GM12892 (cell line): Measurements from ENCODE around the gene PTK7.

Experiments used
- POLR2A ChIP-seq: IDR thresholded peaks from 2 replicates; pipeline ENCODE4 v1.6.1; 2011; ENCODE audit warnings: low read depth, low read length, control low read depth
- POLR2AphosphoS5 ChIP-seq: IDR thresholded peaks from 2 replicates; pipeline ENCODE4 v1.6.1; 2011; ENCODE audit warnings: low read depth, low read length, control low read depth
- TAF1 ChIP-seq: IDR thresholded peaks from 2 replicates; pipeline ENCODE4 v1.6.1; 2011; ENCODE audit warnings: low read depth, mild to moderate bottlenecking, control low read depth, low read length, borderline replicate concordance

DNA sequence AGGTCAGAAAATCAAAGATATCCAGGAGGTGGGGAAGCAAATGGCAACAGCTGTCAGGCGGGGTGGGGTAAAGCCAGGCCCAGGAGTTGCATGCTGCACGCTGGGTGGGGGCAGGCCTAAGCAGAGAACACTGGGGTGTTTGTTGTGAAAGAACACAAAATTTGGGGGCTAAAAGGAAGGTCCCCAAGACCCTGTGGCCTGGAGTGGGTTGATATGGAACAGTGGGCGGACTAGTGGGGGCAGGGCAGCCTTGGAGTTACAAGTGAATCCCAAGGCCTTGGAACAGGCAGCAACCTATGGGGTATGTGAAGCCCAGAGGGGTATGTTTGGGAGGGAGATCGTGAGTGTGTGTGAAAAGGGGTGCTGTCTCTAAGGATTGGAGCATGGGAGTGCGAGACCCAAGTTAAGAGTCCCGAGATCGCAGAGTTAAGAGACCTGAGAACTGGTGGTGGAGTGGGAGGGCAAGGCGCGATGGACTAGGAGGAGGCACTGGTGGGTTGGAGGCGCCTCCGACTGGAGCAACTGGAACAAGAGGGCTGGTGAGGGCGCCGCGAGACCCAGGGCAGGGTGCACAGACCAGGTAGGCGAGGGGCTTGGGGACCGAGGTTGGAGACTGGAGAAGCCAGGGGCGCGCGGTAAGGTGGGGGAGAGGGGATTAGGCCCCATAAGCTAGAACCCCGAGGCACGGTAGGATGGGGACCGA, 23.1 kb upstream of the PTK7 start:
- TF ChIP-seq TAF1 (no peak), POLR2AphosphoS5 (no peak), POLR2A (no peak)
